Activated naive CD4-positive, alpha-beta T cell treated with anti-CD3 and anti-CD28 coated beads, Interleukin-2, amount 10 ng/mL, durations not matched to agents 7 days and 5 days (primary cell): ENCODE data around the gene ING5.
A peak's percentile ranks its signal among the peaks of the same experiment; 100 is the strongest.
"Not testable (repeated sequence)": the region's sequence is repeated elsewhere in the genome, so short reads cannot be mapped to it uniquely, and the experiment has no call there.

Experiments used
- CTCF ChIA-PET: fragments of 350-600 bp; sonication (Branson Sonifier 250); formaldehyde crosslinking; loops from one replicate; lab custom pipeline; 2021; ENCODE audit warnings: antibody characterized with exemption; lab: Charles Lee
- DNase-seq: peaks from one replicate; pipeline ENCODE4 v3.0.0-alpha.2; 2020
- H3K27ac Mint-ChIP-seq: one replicate; pipeline ENCODE4 v1.8.0; 2021; ENCODE audit warnings: mild to moderate bottlenecking, moderate library complexity, mixed read lengths
- H3K27me3 Mint-ChIP-seq: one replicate; pipeline ENCODE4 v1.8.0; 2021; ENCODE audit warnings: mild to moderate bottlenecking, mixed read lengths
- H3K36me3 Mint-ChIP-seq: one replicate; pipeline ENCODE4 v1.8.0; 2021; ENCODE audit warnings: mixed read lengths
- H3K4me1 Mint-ChIP-seq: one replicate; pipeline ENCODE4 v1.8.0; 2021; ENCODE audit warnings: mixed read lengths
- H3K4me3 Mint-ChIP-seq: one replicate; pipeline ENCODE4 v1.8.0; 2021; ENCODE audit warnings: mild to moderate bottlenecking, moderate library complexity, mixed read lengths
- H3K9me3 Mint-ChIP-seq: one replicate; pipeline ENCODE4 v1.8.0; 2021; ENCODE audit warnings: mixed read lengths

ING5 gene

GRCh38 chr2:241701399-241702154 is at the start of gene ING5:
Gene ING5, plus strand, starts transcription at chr2:241702039. Its CDS starts 27 bp downstream, at chr2:241702066.
- peaks cover 3% of the 10 kb centered on the region for H3K9me3 Mint-ChIP-seq
- H3K27me3 Mint-ChIP-seq: no peaks in the 10 kb centered on the region
- CTCF ChIA-PET: interaction anchor here (0.7 to 4.3 kb wide), 8 partner anchors 12 to 177 kb away, joined by 3 to 22 read pairs (median 4); partner anchors contain the start of gene D2HGDH
- peak within 1 kb of the TSS; percentile 86 for H3K4me3 Mint-ChIP-seq
- peaks cover 31% of the 10 kb centered on the region for H3K4me1 Mint-ChIP-seq
- H3K27ac Mint-ChIP-seq: peak within 1 kb of the TSS; percentile 96
- H3K36me3 Mint-ChIP-seq: peaks cover 18% of the 10 kb centered on the region
- peak; percentile 96 for DNase-seq

- H3K4me1 Mint-ChIP-seq: peaks cover 3% of the 10 kb centered on the region
These were observed 49.7 kb upstream of the ING5 start for GRCh38 chr2:241652142-241652541.

GRCh38 chr2:241652722-241653121 is 49.1 kb upstream of the ING5 start:
- H3K9me3 Mint-ChIP-seq: no peaks in the 10 kb centered on the region
- no peak overlapping the region for H3K4me3 Mint-ChIP-seq
- no peak for DNase-seq
- peaks cover 3% of the 10 kb centered on the region for H3K4me1 Mint-ChIP-seq
- peaks cover 30% of the 10 kb centered on the region for H3K36me3 Mint-ChIP-seq
- H3K27ac Mint-ChIP-seq: no peak overlapping the region
- CTCF ChIA-PET: no interaction called here
- H3K27me3 Mint-ChIP-seq: no peaks in the 10 kb centered on the region

More at GRCh38 chr2:241652142-241652541, 49.7 kb upstream of the ING5 start:
- Mint-ChIP-seq H3K9me3 (no peaks in the 10 kb centered on the region), H3K27ac (no peak overlapping the region), H3K4me3 (no peak overlapping the region), H3K36me3 (peaks cover 30% of the 10 kb centered on the region), H3K27me3 (no peaks in the 10 kb centered on the region)
- no peak for DNase-seq
- CTCF ChIA-PET: no interaction called here

- Mint-ChIP-seq H3K9me3 (no peaks in the 10 kb centered on the region), H3K4me1 (peaks cover 3% of the 10 kb centered on the region), H3K4me3 (no peak overlapping the region), H3K27ac (no peak overlapping the region), H3K36me3 (peaks cover 30% of the 10 kb centered on the region), H3K27me3 (no peaks in the 10 kb centered on the region)
- CTCF ChIA-PET: no interaction called here
- no peak for DNase-seq
These were observed 48.6 kb upstream of the ING5 start for GRCh38 chr2:241653210-241653750.

GRCh38 chr2:241654551-241654950 is 47.3 kb upstream of the ING5 start:
- Mint-ChIP-seq H3K4me1 (no peaks in the 10 kb centered on the region), H3K9me3 (no peaks in the 10 kb centered on the region), H3K27ac (no peak overlapping the region), H3K4me3 (no peak overlapping the region), H3K27me3 (no peaks in the 10 kb centered on the region), H3K36me3 (peaks cover 34% of the 10 kb centered on the region)
- CTCF ChIA-PET: no interaction called here
- no peak for DNase-seq

GRCh38 chr2:241655516-241656189 is 46.2 kb upstream of the ING5 start:
- no peaks in the 10 kb centered on the region for H3K9me3 Mint-ChIP-seq
- peaks cover 40% of the 10 kb centered on the region for H3K36me3 Mint-ChIP-seq
- H3K27me3 Mint-ChIP-seq: no peaks in the 10 kb centered on the region
- H3K27ac Mint-ChIP-seq: no peak overlapping the region
- no peak for DNase-seq
- CTCF ChIA-PET: no interaction called here
- H3K4me3 Mint-ChIP-seq: no peak overlapping the region
- H3K4me1 Mint-ChIP-seq: no peaks in the 10 kb centered on the region

GRCh38 chr2:241656190-241656741 is 45.6 kb upstream of the ING5 start:
- Mint-ChIP-seq H3K27ac (no peak overlapping the region), H3K4me3 (no peak overlapping the region), H3K4me1 (no peaks in the 10 kb centered on the region), H3K9me3 (no peaks in the 10 kb centered on the region), H3K36me3 (peaks cover 35% of the 10 kb centered on the region), H3K27me3 (no peaks in the 10 kb centered on the region)
- CTCF ChIA-PET: no interaction called here
- DNase-seq: no peak

- no peak overlapping the region for H3K27ac Mint-ChIP-seq
- no peak overlapping the region for H3K4me3 Mint-ChIP-seq
- H3K9me3 Mint-ChIP-seq: no peaks in the 10 kb centered on the region
- no peaks in the 10 kb centered on the region for H3K27me3 Mint-ChIP-seq
- peaks cover 30% of the 10 kb centered on the region for H3K36me3 Mint-ChIP-seq
- no peaks in the 10 kb centered on the region for H3K4me1 Mint-ChIP-seq
- CTCF ChIA-PET: interaction anchor here (0.6 to 1.2 kb wide), 3 partner anchors 15 to 221 kb away, joined by 3 to 5 read pairs (median 4); no protein-coding TSS in a partner anchor
- no peak for DNase-seq
These were observed 44.0 kb upstream of the ING5 start for GRCh38 chr2:241657786-241658254.

- no peaks in the 10 kb centered on the region for H3K9me3 Mint-ChIP-seq
- no peak for DNase-seq
- CTCF ChIA-PET: interaction anchor here (0.6 to 1.7 kb wide), 6 partner anchors 8 to 220 kb away, joined by 3 to 5 read pairs (median 4); no protein-coding TSS in a partner anchor
- H3K4me1 Mint-ChIP-seq: no peaks in the 10 kb centered on the region
- no peaks in the 10 kb centered on the region for H3K27me3 Mint-ChIP-seq
- no peak overlapping the region for H3K4me3 Mint-ChIP-seq
- H3K36me3 Mint-ChIP-seq: peaks cover 27% of the 10 kb centered on the region
- H3K27ac Mint-ChIP-seq: no peak overlapping the region
These were observed 43.5 kb upstream of the ING5 start for GRCh38 chr2:241658296-241658695.

GRCh38 chr2:241659150-241659739 is 42.6 kb upstream of the ING5 start:
- no peaks in the 10 kb centered on the region for H3K27me3 Mint-ChIP-seq
- peak; percentile 63 for DNase-seq
- no peak overlapping the region for H3K27ac Mint-ChIP-seq
- CTCF ChIA-PET: interaction anchor here (0.6 to 1.7 kb wide), 8 partner anchors 9 to 317 kb away, joined by 3 to 5 read pairs (median 4); no protein-coding TSS in a partner anchor
- no peak overlapping the region for H3K4me3 Mint-ChIP-seq
- H3K9me3 Mint-ChIP-seq: no peaks in the 10 kb centered on the region
- H3K4me1 Mint-ChIP-seq: no peaks in the 10 kb centered on the region
- H3K36me3 Mint-ChIP-seq: peaks cover 27% of the 10 kb centered on the region

GRCh38 chr2:241660593-241661213 is 41.1 kb upstream of the ING5 start:
- Mint-ChIP-seq H3K36me3 (peaks cover 20% of the 10 kb centered on the region), H3K27ac (no peak overlapping the region), H3K9me3 (no peaks in the 10 kb centered on the region), H3K4me3 (no peak overlapping the region), H3K4me1 (peaks cover 5% of the 10 kb centered on the region), H3K27me3 (no peaks in the 10 kb centered on the region)
- DNase-seq: no peak
- CTCF ChIA-PET: no interaction called here

GRCh38 chr2:241662731-241663130 is 39.1 kb upstream of the ING5 start:
- DNase-seq, H3K4me3 Mint-ChIP-seq, H3K9me3 Mint-ChIP-seq, H3K4me1 Mint-ChIP-seq, H3K27ac Mint-ChIP-seq, H3K27me3 Mint-ChIP-seq, CTCF ChIA-PET: not testable (repeated sequence)
- peaks cover 13% of the 10 kb centered on the region for H3K36me3 Mint-ChIP-seq

- no peaks in the 10 kb centered on the region for H3K27me3 Mint-ChIP-seq
- no peak overlapping the region for H3K4me3 Mint-ChIP-seq
- no peaks in the 10 kb centered on the region for H3K9me3 Mint-ChIP-seq
- DNase-seq: no peak
- peaks cover 5% of the 10 kb centered on the region for H3K4me1 Mint-ChIP-seq
- CTCF ChIA-PET: interaction anchor here (0.8 to 2.4 kb wide), 3 partner anchors 10 to 212 kb away, joined by 3 to 12 read pairs (median 3); no protein-coding TSS in a partner anchor
- peaks cover 11% of the 10 kb centered on the region for H3K36me3 Mint-ChIP-seq
- no peak overlapping the region for H3K27ac Mint-ChIP-seq
These were observed 36.0 kb upstream of the ING5 start for GRCh38 chr2:241665731-241666440.
